HepG2 (cell line): Measurements from ENCODE around the gene EIF4G1. TPM values are rescaled to one million over a fixed set of nuclear protein-coding genes. Genes with fewer than 3 reads are reported as not detected.

Experiments used
- IRX3 ChIP-seq: sonication (generic); formaldehyde crosslinking; IDR thresholded peaks from 2 replicates; pipeline ENCODE4 v1.8.1; 2023; ENCODE audit warnings: mild to moderate bottlenecking, low read depth, missing genetic modification reagents, borderline replicate concordance
- NCOA5 ChIP-seq: sonication (generic); formaldehyde crosslinking; IDR thresholded peaks from 2 replicates; pipeline ENCODE4 v1.4.0; 2020; ENCODE audit warnings: missing genetic modification reagents
- NFKBIZ ChIP-seq: IDR thresholded peaks from 2 replicates; pipeline ENCODE4 v1.6.1; 2018; ENCODE audit warnings: missing genetic modification reagents, missing compliant biosample characterization
- SIX4 ChIP-seq: sonication (generic); formaldehyde crosslinking; IDR thresholded peaks from 2 replicates; pipeline ENCODE4 v1.4.0; 2020; ENCODE audit warnings: missing genetic modification reagents
- SNAI1 ChIP-seq: sonication (generic); formaldehyde crosslinking; IDR thresholded peaks from 2 replicates; pipeline ENCODE4 v1.5.0; 2020; ENCODE audit warnings: mild to moderate bottlenecking, missing genetic modification reagents, borderline replicate concordance
- TGIF2 ChIP-seq: IDR thresholded peaks from 2 replicates; pipeline ENCODE4 v1.6.1; 2016; ENCODE audit warnings: control low read depth, missing compliant biosample characterization
- ZFP82 ChIP-seq: sonication (generic); formaldehyde crosslinking; IDR thresholded peaks from 2 replicates; pipeline ENCODE4 v1.5.1; 2020; ENCODE audit warnings: mild to moderate bottlenecking, missing genetic modification reagents, borderline replicate concordance
- ZNF607 ChIP-seq: sonication (generic); formaldehyde crosslinking; IDR thresholded peaks from 2 replicates; pipeline ENCODE4 v1.5.1; 2020; ENCODE audit warnings: missing genetic modification reagents, mild to moderate bottlenecking, borderline replicate concordance
- ZNF639 ChIP-seq: conservative IDR thresholded peaks from 2 replicates; pipeline ENCODE4 v1.6.1; 2018; ENCODE audit warnings: missing genetic modification reagents
- ZNF724P ChIP-seq: sonication (generic); formaldehyde crosslinking; IDR thresholded peaks from 2 replicates; pipeline ENCODE4 v1.8.0; 2022; ENCODE audit warnings: missing genetic modification reagents, borderline replicate concordance
- ZZZ3 ChIP-seq: sonication (generic); formaldehyde crosslinking; IDR thresholded peaks from 2 replicates; pipeline ENCODE4 v1.4.0; 2020; ENCODE audit warnings: missing genetic modification reagents, mild to moderate bottlenecking, borderline replicate concordance
- polyA plus RNA-seq, 8 experiments: library from polyadenylated mRNA; depleted of rRNA in 3 of 8; stranded (reverse) in 7 of 8; unstranded in 1 of 8; fragments of >200 nt; fragmentation: Illumina TruSeq in 4 of 8; extraction: Trizol in 4 of 8; gene quantifications; 2 replicates each; pipeline versions ENCODE4 v1.2.1 to v1.2.3, GENCODE V29; 2011 to 2016; ENCODE audit warnings: low read depth in 4 of 8, missing spikeins in 1 of 8, mixed read lengths in 1 of 8; ENCODE audit not compliant: insufficient read depth in 1 of 8
- total RNA-seq, 5 experiments: library from RNA; depleted of rRNA; stranded (reverse); fragments of >200 nt; fragmentation: Illumina TruSeq; extraction: Trizol; gene quantifications; 2 replicates each; pipeline ENCODE4 v1.2.3, GENCODE V29; 2016; ENCODE audit warnings: low read depth in 1 of 5
- TF ChIP-seq, protein P1 (sequence below): sonication (generic); formaldehyde crosslinking; IDR thresholded peaks from 2 replicates; pipeline ENCODE4 v1.8.1; 2023; ENCODE audit warnings: mild to moderate bottlenecking, missing genetic modification reagents
- TF ChIP-seq, protein P2 (sequence below): sonication (generic); formaldehyde crosslinking; IDR thresholded peaks from 2 replicates; pipeline ENCODE4 v1.9.0; 2021; ENCODE audit warnings: mild to moderate bottlenecking, missing genetic modification reagents
- TF ChIP-seq, protein P3 (sequence below): IDR thresholded peaks from 2 replicates; pipeline ENCODE4 v1.6.1; 2016; ENCODE audit warnings: missing genetic modification reagents, missing compliant biosample characterization
- TF ChIP-seq, protein P4 (sequence below): sonication (generic); formaldehyde crosslinking; IDR thresholded peaks from 2 replicates; pipeline ENCODE4 v1.4.0; 2020; ENCODE audit warnings: missing genetic modification reagents

The EIF4G1 gene
- total and polyA plus RNA-seq, 2 of the 13 experiments (the other 11 are each of a cell fraction or from before 2014, with no cell fraction given) = 208 to 213 TPM

- TF ChIP-seq, protein P1, sequence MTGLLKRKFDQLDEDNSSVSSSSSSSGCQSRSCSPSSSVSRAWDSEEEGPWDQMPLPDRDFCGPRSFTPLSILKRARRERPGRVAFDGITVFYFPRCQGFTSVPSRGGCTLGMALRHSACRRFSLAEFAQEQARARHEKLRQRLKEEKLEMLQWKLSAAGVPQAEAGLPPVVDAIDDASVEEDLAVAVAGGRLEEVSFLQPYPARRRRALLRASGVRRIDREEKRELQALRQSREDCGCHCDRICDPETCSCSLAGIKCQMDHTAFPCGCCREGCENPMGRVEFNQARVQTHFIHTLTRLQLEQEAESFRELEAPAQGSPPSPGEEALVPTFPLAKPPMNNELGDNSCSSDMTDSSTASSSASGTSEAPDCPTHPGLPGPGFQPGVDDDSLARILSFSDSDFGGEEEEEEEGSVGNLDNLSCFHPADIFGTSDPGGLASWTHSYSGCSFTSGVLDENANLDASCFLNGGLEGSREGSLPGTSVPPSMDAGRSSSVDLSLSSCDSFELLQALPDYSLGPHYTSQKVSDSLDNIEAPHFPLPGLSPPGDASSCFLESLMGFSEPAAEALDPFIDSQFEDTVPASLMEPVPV (CRISPR knock-in tag) = 0 out of 2 replicates have a peak, but pooled peaks have one; percentile 37
- TF ChIP-seq ZFP82 (peak; percentile 73; the same call in 1 of the 2 replicates), SNAI1 (CRISPR knock-in tag) (peak; percentile 68; the same call in 1 of the 2 replicates), IRX3 (CRISPR knock-in tag) (peak; percentile 59), ZNF724P (no peak), ZNF607 (no peak; the same call in 1 of the 2 replicates), TGIF2 (CRISPR knock-in tag) (no peak), NFKBIZ (CRISPR knock-in tag) (peak; percentile 50; the same call in 1 of the 2 replicates), SIX4 (CRISPR knock-in tag) (0 out of 2 replicates have a peak, but pooled peaks have one; percentile 52), ZZZ3 (CRISPR knock-in tag) (no peak), ZNF639 (CRISPR knock-in tag) (peak; percentile 68; the same call in 1 of the 2 replicates), NCOA5 (CRISPR knock-in tag) (no peak)
- TF ChIP-seq, protein P2, sequence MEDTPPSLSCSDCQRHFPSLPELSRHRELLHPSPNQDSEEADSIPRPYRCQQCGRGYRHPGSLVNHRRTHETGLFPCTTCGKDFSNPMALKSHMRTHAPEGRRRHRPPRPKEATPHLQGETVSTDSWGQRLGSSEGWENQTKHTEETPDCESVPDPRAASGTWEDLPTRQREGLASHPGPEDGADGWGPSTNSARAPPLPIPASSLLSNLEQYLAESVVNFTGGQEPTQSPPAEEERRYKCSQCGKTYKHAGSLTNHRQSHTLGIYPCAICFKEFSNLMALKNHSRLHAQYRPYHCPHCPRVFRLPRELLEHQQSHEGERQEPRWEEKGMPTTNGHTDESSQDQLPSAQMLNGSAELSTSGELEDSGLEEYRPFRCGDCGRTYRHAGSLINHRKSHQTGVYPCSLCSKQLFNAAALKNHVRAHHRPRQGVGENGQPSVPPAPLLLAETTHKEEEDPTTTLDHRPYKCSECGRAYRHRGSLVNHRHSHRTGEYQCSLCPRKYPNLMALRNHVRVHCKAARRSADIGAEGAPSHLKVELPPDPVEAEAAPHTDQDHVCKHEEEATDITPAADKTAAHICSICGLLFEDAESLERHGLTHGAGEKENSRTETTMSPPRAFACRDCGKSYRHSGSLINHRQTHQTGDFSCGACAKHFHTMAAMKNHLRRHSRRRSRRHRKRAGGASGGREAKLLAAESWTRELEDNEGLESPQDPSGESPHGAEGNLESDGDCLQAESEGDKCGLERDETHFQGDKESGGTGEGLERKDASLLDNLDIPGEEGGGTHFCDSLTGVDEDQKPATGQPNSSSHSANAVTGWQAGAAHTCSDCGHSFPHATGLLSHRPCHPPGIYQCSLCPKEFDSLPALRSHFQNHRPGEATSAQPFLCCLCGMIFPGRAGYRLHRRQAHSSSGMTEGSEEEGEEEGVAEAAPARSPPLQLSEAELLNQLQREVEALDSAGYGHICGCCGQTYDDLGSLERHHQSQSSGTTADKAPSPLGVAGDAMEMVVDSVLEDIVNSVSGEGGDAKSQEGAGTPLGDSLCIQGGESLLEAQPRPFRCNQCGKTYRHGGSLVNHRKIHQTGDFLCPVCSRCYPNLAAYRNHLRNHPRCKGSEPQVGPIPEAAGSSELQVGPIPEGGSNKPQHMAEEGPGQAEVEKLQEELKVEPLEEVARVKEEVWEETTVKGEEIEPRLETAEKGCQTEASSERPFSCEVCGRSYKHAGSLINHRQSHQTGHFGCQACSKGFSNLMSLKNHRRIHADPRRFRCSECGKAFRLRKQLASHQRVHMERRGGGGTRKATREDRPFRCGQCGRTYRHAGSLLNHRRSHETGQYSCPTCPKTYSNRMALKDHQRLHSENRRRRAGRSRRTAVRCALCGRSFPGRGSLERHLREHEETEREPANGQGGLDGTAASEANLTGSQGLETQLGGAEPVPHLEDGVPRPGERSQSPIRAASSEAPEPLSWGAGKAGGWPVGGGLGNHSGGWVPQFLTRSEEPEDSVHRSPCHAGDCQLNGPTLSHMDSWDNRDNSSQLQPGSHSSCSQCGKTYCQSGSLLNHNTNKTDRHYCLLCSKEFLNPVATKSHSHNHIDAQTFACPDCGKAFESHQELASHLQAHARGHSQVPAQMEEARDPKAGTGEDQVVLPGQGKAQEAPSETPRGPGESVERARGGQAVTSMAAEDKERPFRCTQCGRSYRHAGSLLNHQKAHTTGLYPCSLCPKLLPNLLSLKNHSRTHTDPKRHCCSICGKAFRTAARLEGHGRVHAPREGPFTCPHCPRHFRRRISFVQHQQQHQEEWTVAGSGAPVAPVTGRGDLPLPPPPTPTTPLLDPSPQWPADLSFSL (CRISPR knock-in tag) = no peak
- TF ChIP-seq, protein P3, sequence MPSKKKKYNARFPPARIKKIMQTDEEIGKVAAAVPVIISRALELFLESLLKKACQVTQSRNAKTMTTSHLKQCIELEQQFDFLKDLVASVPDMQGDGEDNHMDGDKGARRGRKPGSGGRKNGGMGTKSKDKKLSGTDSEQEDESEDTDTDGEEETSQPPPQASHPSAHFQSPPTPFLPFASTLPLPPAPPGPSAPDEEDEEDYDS = peak; percentile 59
- TF ChIP-seq, protein P4, sequence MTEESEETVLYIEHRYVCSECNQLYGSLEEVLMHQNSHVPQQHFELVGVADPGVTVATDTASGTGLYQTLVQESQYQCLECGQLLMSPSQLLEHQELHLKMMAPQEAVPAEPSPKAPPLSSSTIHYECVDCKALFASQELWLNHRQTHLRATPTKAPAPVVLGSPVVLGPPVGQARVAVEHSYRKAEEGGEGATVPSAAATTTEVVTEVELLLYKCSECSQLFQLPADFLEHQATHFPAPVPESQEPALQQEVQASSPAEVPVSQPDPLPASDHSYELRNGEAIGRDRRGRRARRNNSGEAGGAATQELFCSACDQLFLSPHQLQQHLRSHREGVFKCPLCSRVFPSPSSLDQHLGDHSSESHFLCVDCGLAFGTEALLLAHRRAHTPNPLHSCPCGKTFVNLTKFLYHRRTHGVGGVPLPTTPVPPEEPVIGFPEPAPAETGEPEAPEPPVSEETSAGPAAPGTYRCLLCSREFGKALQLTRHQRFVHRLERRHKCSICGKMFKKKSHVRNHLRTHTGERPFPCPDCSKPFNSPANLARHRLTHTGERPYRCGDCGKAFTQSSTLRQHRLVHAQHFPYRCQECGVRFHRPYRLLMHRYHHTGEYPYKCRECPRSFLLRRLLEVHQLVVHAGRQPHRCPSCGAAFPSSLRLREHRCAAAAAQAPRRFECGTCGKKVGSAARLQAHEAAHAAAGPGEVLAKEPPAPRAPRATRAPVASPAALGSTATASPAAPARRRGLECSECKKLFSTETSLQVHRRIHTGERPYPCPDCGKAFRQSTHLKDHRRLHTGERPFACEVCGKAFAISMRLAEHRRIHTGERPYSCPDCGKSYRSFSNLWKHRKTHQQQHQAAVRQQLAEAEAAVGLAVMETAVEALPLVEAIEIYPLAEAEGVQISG (CRISPR knock-in tag) = 0 out of 2 replicates have a peak, but pooled peaks have one; percentile 60
Observed at GRCh38 chr3:184335661-184336546, 21.5 kb downstream of the EIF4G1 start (continued).
